Measurements from ENCODE around the gene DHDH.

The DHDH gene

DNA sequence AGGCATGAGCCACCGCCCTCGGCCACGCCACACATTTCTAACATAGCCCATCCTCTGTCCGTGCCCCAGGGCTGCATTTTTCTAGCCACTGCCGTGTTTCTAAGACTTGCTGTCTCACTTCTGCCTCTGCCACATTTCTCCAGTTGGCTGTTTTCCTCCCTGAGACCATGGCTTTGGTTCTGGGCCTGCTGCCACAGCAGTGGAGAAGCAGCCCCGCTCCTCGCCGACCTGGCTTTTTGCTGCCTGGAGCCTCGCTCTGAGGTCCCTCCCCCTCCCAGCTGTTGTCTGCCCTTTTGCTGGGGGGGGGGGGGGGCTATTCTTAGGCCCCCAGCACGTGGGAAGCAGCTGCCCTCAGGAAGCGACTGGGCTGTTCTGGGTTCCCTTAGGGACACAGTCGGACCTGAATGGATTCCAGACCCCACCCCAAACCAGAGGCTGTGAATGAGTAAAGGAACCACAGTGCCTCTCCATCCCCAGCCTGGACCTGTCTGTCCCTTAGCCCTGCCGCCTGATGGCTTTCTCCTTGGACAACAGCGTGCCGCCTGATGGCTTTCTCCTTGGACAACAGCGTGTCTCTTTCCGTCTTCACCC, 56.3 kb downstream of the DHDH start:
- DNase-seq (ENCODE audit: low read depth) = no peak
- peak overlapping the region; percentile 99 for H3K4me3 ChIP-seq (ENCODE audit: low read length)

GRCh38 chr19:48990400-48990799, 56.9 kb downstream of the DHDH start:
- Histone ChIP-seq H3K27me3 (replicated peaks; ENCODE audit: control insufficient read depth, insufficient read depth, low read length) (no peaks in the 10 kb centered on the region), H3K9ac (ENCODE audit: low read length) (peak overlapping the region; percentile 100), H3K4me1 (ENCODE audit: control insufficient read depth, insufficient read depth, low read length) (peaks cover 34% of the 10 kb centered on the region), H3K36me3 (ENCODE audit: control insufficient read depth, insufficient read depth, low read length, severe bottlenecking) (peaks cover 33% of the 10 kb centered on the region), H3K9me3 (ENCODE audit: control insufficient read depth, low read length) (no peaks in the 10 kb centered on the region), H3K4me3 (ENCODE audit: low read length) (peak overlapping the region; percentile 99)
- no peak for DNase-seq (ENCODE audit: low read depth)

More for the DNA sequence above, 56.3 kb downstream of the DHDH start:
- H3K9me3 ChIP-seq (ENCODE audit: control insufficient read depth, low read length) = no peaks in the 10 kb centered on the region
- H3K36me3 ChIP-seq (ENCODE audit: control insufficient read depth, insufficient read depth, low read length, severe bottlenecking) = peaks cover 39% of the 10 kb centered on the region
- peaks cover 29% of the 10 kb centered on the region for H3K4me1 ChIP-seq (ENCODE audit: control insufficient read depth, insufficient read depth, low read length)
- H3K9ac ChIP-seq (ENCODE audit: low read length) = peak overlapping the region; percentile 100
- no peaks in the 10 kb centered on the region for H3K27me3 ChIP-seq (replicated peaks; ENCODE audit: control insufficient read depth, insufficient read depth, low read length)

GRCh38 chr19:48991011-48991609, 57.6 kb downstream of the DHDH start:
- Histone ChIP-seq H3K4me3 (ENCODE audit: low read length) (peak overlapping the region; percentile 99), H3K4me1 (ENCODE audit: control insufficient read depth, insufficient read depth, low read length) (peaks cover 34% of the 10 kb centered on the region), H3K27me3 (replicated peaks; ENCODE audit: control insufficient read depth, insufficient read depth, low read length) (no peaks in the 10 kb centered on the region), H3K9me3 (ENCODE audit: control insufficient read depth, low read length) (no peaks in the 10 kb centered on the region), H3K36me3 (ENCODE audit: control insufficient read depth, insufficient read depth, low read length, severe bottlenecking) (peaks cover 26% of the 10 kb centered on the region), H3K9ac (ENCODE audit: low read length) (peak overlapping the region; percentile 100)
- DNase-seq (ENCODE audit: low read depth) = no peak

- H3K4me3 ChIP-seq (ENCODE audit: low read length) = peak overlapping the region; percentile 99
- H3K9me3 ChIP-seq (ENCODE audit: control insufficient read depth, low read length) = no peaks in the 10 kb centered on the region
- no peaks in the 10 kb centered on the region for H3K27me3 ChIP-seq (replicated peaks; ENCODE audit: control insufficient read depth, insufficient read depth, low read length)
- H3K9ac ChIP-seq (ENCODE audit: low read length) = peak overlapping the region; percentile 100
- H3K36me3 ChIP-seq (ENCODE audit: control insufficient read depth, insufficient read depth, low read length, severe bottlenecking) = peaks cover 17% of the 10 kb centered on the region
- H3K4me1 ChIP-seq (ENCODE audit: control insufficient read depth, insufficient read depth, low read length) = peaks cover 34% of the 10 kb centered on the region
- DNase-seq (ENCODE audit: low read depth) = peak; percentile 90
Measured at GRCh38 chr19:48991873-48992580, 58.5 kb downstream of the DHDH start.

- peak; percentile 35 for DNase-seq (ENCODE audit: low read depth)
- no peaks in the 10 kb centered on the region for H3K27me3 ChIP-seq (replicated peaks; ENCODE audit: control insufficient read depth, insufficient read depth, low read length)
Measured at GRCh38 chr19:48992581-48993174, 59.2 kb downstream of the DHDH start.

DNA sequence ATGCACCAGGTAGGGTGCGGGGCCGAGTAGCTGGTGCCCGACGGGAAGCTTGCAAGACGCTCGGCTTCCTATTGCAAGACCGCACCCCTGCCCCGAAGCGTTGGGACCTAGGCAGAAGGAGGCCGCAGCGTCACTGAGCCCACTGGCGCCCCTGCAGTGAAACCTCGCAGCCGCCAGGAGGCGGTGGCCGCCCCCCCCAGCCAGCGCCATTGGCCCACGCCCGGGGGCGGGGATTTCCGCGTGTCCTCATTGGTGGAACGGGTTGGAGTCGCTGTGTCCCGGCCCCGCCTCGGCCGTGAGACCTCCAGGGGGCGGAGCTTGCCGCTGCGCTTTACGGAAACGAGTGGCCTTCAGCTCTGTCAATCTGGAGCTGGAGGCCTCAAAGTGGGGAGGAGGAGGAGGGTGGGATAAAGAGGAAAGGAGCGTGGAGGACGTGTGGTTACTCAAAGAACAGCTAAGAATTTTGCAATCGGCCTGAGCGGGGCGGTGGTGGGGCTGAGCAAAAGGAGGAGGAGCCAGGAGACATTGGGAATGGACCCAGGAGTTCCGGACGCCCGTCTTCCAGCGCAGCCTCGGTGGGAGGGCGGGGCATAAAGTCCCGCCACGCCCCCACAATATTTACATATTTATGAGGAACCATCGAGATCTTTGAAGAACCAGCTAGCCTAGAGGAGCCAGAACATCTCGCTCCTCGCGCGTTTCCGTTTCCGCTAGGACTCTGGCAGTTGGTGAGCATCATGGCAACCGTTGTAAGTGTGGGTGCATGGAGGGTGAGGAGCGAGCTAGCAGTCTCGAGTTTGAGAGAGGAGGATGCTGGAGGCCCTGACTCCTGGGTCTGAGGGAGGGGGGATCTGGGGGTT, 59.9 kb downstream of the DHDH start, which contains the start of the genes GYS1 and RUVBL2:
GYS1 (minus strand) TSS at position 135 of the 860 bp plus-strand sequence. CDS start 197 bp downstream, outside the sequence.
RUVBL2 (plus strand) TSS at position 713 of the 860 bp plus-strand sequence; CDS start at position 738, 25 bp downstream.
- H3K9ac ChIP-seq (ENCODE audit: low read length) = peak within 1 kb of the TSS; percentile 100
- DNase-seq (ENCODE audit: low read depth) = peak; percentile 100
- H3K4me1 ChIP-seq (ENCODE audit: control insufficient read depth, insufficient read depth, low read length) = peaks cover 34% of the 10 kb centered on the region
- no peaks in the 10 kb centered on the region for H3K9me3 ChIP-seq (ENCODE audit: control insufficient read depth, low read length)
- H3K36me3 ChIP-seq (ENCODE audit: control insufficient read depth, insufficient read depth, low read length, severe bottlenecking) = peaks cover 6% of the 10 kb centered on the region
- H3K4me3 ChIP-seq (ENCODE audit: low read length) = peak within 1 kb of the TSS; percentile 99
- H3K27me3 ChIP-seq (replicated peaks; ENCODE audit: control insufficient read depth, insufficient read depth, low read length) = no peaks in the 10 kb centered on the region

More at GRCh38 chr19:48992581-48993174, 59.2 kb downstream of the DHDH start:
- Histone ChIP-seq H3K9me3 (ENCODE audit: control insufficient read depth, low read length) (no peaks in the 10 kb centered on the region), H3K4me1 (ENCODE audit: control insufficient read depth, insufficient read depth, low read length) (peaks cover 34% of the 10 kb centered on the region), H3K36me3 (ENCODE audit: control insufficient read depth, insufficient read depth, low read length, severe bottlenecking) (peaks cover 12% of the 10 kb centered on the region), H3K4me3 (ENCODE audit: low read length) (peak overlapping the region; percentile 99), H3K9ac (ENCODE audit: low read length) (peak overlapping the region; percentile 100)

- Histone ChIP-seq H3K4me1 (ENCODE audit: control insufficient read depth, insufficient read depth, low read length) (peaks cover 34% of the 10 kb centered on the region), H3K27me3 (replicated peaks; ENCODE audit: control insufficient read depth, insufficient read depth, low read length) (no peaks in the 10 kb centered on the region), H3K9ac (ENCODE audit: low read length) (peak overlapping the region; percentile 100), H3K4me3 (ENCODE audit: low read length) (peak overlapping the region; percentile 99), H3K9me3 (ENCODE audit: control insufficient read depth, low read length) (no peaks in the 10 kb centered on the region), H3K36me3 (ENCODE audit: control insufficient read depth, insufficient read depth, low read length, severe bottlenecking) (peaks cover under 1% of the 10 kb centered on the region)
- peak; percentile 52 for DNase-seq (ENCODE audit: low read depth)
Measured at GRCh38 chr19:48994035-48994386, 60.5 kb downstream of the DHDH start.
